Immature natural killer cell (primary cell): ENCODE results near the gene ZNF528. TPM values are rescaled to one million over a fixed set of nuclear protein-coding genes. Genes with fewer than 3 reads are reported as not detected.
A peak's percentile ranks its signal among the peaks of the same experiment; 100 is the strongest.

Experiments
- DNase-seq, 3 donors: peaks; one replicate each; pipeline ENCODE4 v3.0.0; 2022; ENCODE audit warnings: mixed read lengths in 1 of 3
- H3K27ac Mint-ChIP-seq, 6 donors: one replicate each; pipeline ENCODE4 v1.8.0; 2020; ENCODE audit warnings: mixed read lengths in 6 of 6, mild to moderate bottlenecking in 5 of 6, inconsistent platforms in 4 of 6, moderate library complexity in 3 of 6
- H3K27me3 Mint-ChIP-seq, 3 donors: one replicate each; pipeline ENCODE4 v1.8.0; 2020 to 2021; ENCODE audit warnings: low read depth in 3 of 3, mild to moderate bottlenecking in 3 of 3, mixed read lengths in 3 of 3, moderate library complexity in 3 of 3, inconsistent platforms in 1 of 3
- H3K36me3 Mint-ChIP-seq, 3 donors: one replicate each; pipeline ENCODE4 v1.8.0; 2020; ENCODE audit warnings: mixed read lengths in 3 of 3, inconsistent platforms in 2 of 3, mild to moderate bottlenecking in 2 of 3
- H3K4me1 Mint-ChIP-seq, 2 donors: one replicate each; pipeline ENCODE4 v1.8.0; 2020; ENCODE audit warnings: inconsistent platforms in 2 of 2, mild to moderate bottlenecking in 2 of 2, mixed read lengths in 2 of 2, moderate library complexity in 1 of 2
- H3K4me3 Mint-ChIP-seq, 5 donors: one replicate each; pipeline ENCODE4 v1.8.0; 2020; ENCODE audit warnings: mild to moderate bottlenecking in 5 of 5, mixed read lengths in 5 of 5, inconsistent platforms in 3 of 5, moderate library complexity in 3 of 5
- H3K9me3 Mint-ChIP-seq, 6 donors: one replicate each; pipeline ENCODE4 v1.8.0; 2020; ENCODE audit warnings: mild to moderate bottlenecking in 6 of 6, mixed read lengths in 6 of 6, inconsistent platforms in 4 of 6, moderate library complexity in 3 of 6
- polyA plus RNA-seq, 3 donors: library from polyadenylated mRNA; unstranded; fragments of 300-500 nt; fragmentation: Illumina TruSeq; gene quantifications; one replicate each; pipeline ENCODE4 v1.2.3, GENCODE V29; 2021

Gene ZNF528
- polyA plus RNA-seq: 10 to 100 TPM in 2 of 3 donors, 1 to 10 TPM in 1; 9.9 to 15.2 (median 12.0) TPM

- peak within 1 kb of the TSS; percentile 84 to 95 (median 94) for H3K4me3 Mint-ChIP-seq
- peaks cover 20 to 46% (median 27%) of the 10 kb centered on the region in 6 donors for H3K9me3 Mint-ChIP-seq
- DNase-seq: peak; percentile 91 to 94 (median 93)
- peak within 1 kb of the TSS; percentile 86 to 94 (median 92) for H3K27ac Mint-ChIP-seq
- peaks cover 43 to 76% (median 71%) of the 10 kb centered on the region in 3 donors for H3K36me3 Mint-ChIP-seq
- H3K27me3 Mint-ChIP-seq: peaks cover 3 to 10% (median 8%) of the 10 kb centered on the region in 3 donors
- H3K4me1 Mint-ChIP-seq: peaks cover 24 to 32% of the 10 kb centered on the region in 2 donors
Measured at GRCh38 chr19:52397310-52398080, at the start of gene ZNF528. Gene ZNF528, plus strand, starts transcription at chr19:52397849. Its CDS starts 4,165 bp downstream, at chr19:52402014.

DNA sequence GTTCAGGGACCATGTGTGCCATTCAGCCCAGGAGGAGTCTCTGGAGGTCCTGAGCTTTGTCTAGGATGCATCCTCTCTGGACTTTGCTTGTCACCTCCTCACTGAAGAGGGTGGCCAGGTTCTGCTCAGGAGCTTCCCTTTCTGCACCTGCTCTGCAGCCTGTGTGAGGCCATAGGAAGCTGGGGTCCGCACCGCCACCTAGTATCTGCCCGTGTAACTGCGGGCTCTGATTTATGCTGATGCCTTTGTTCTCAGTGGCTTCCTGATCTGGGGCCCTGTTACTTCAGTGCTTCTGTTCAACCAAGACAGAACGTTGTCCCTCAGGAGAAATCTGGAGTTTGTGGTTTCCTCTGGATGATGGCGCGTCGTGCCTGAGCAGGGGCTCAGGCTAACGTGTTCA lies 46.1 kb upstream of the ZNF528 start:
- peaks cover 3 to 33% (median 10%) of the 10 kb centered on the region in 6 donors for H3K9me3 Mint-ChIP-seq

GRCh38 chr19:52366414-52366824 lies 31.2 kb upstream of the ZNF528 start:
- H3K9me3 Mint-ChIP-seq: peaks cover 34 to 79% (median 66%) of the 10 kb centered on the region in 6 donors
- H3K36me3 Mint-ChIP-seq: peaks cover 35 to 40% (median 38%) of the 10 kb centered on the region in 3 donors
- peaks cover 13 to 17% of the 10 kb centered on the region in 2 donors for H3K4me1 Mint-ChIP-seq
- H3K27ac Mint-ChIP-seq: no peak overlapping the region
- H3K27me3 Mint-ChIP-seq: peaks cover 10 to 13% (median 12%) of the 10 kb centered on the region in 3 donors
- H3K4me3 Mint-ChIP-seq: no peak overlapping the region
- DNase-seq: no peak

More for the DNA sequence above, 46.1 kb upstream of the ZNF528 start:
- Mint-ChIP-seq H3K4me3 (no peak overlapping the region), H3K27me3 (peaks cover 0 to 1% (median 0%) of the 10 kb centered on the region in 3 donors), H3K36me3 (peaks cover 33 to 56% (median 50%) of the 10 kb centered on the region in 3 donors), H3K27ac (no peak overlapping the region), H3K4me1 (no peaks in the 10 kb centered on the region)
- DNase-seq: no peak

GRCh38 chr19:52369559-52370340 lies 27.9 kb upstream of the ZNF528 start, which contains the start of gene ZNF880:
Gene ZNF880, plus strand, starts transcription at chr19:52369923. Its CDS starts 43 bp downstream, at chr19:52369966.
- peaks cover 13% of the 10 kb centered on the region in 3 donors for H3K27me3 Mint-ChIP-seq
- H3K27ac Mint-ChIP-seq: peak within 1 kb of the TSS; percentile 98 to 99 (median 99)
- H3K36me3 Mint-ChIP-seq: peaks cover 43 to 52% (median 52%) of the 10 kb centered on the region in 3 donors
- peak within 1 kb of the TSS; percentile 95 to 98 (median 97) for H3K4me3 Mint-ChIP-seq
- H3K4me1 Mint-ChIP-seq: peaks cover 13 to 17% of the 10 kb centered on the region in 2 donors
- H3K9me3 Mint-ChIP-seq: peaks cover 36 to 71% (median 67%) of the 10 kb centered on the region in 6 donors
- peak; percentile 88 to 92 (median 90) for DNase-seq

DNA sequence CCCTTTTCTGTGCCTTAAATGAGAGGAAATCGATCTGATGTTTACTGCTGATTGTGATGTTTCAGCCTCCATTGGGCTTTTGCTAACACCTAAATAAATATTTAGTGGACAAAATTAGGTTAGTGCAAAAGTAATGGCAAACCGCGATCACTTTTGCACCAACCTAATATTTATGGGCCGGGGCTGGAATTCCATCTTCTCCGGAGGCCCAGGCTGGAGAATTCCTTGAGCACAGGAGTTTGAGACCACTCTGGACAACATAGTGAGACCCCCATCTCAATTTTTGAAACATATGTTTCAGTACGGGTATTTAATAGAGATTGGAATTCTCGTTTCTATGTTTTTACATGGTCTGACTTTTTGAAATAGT lies 27.3 kb upstream of the ZNF528 start:
- H3K27me3 Mint-ChIP-seq: peaks cover 13 to 15% (median 13%) of the 10 kb centered on the region in 3 donors
- peaks cover 47 to 57% (median 55%) of the 10 kb centered on the region in 3 donors for H3K36me3 Mint-ChIP-seq
- H3K4me1 Mint-ChIP-seq: peaks cover 13 to 17% of the 10 kb centered on the region in 2 donors
- no peak for DNase-seq
- peaks cover 32 to 73% (median 65%) of the 10 kb centered on the region in 6 donors for H3K9me3 Mint-ChIP-seq
- H3K27ac Mint-ChIP-seq: peak overlapping the region; percentile 98 to 99 (median 99)
- H3K4me3 Mint-ChIP-seq: peak overlapping the region; percentile 95 to 98 (median 97)

- Mint-ChIP-seq H3K4me3 (no peak overlapping the region), H3K27me3 (peaks cover 0 to 4% (median 3%) of the 10 kb centered on the region in 3 donors), H3K9me3 (peaks cover 31 to 85% (median 67%) of the 10 kb centered on the region in 6 donors), H3K36me3 (peaks cover 30 to 42% (median 39%) of the 10 kb centered on the region in 3 donors), H3K4me1 (peaks cover 0 to 2% of the 10 kb centered on the region in 2 donors), H3K27ac (peak overlapping the region in 1 of 6 donors; percentile 21)
- DNase-seq: no peak
Measured at GRCh38 chr19:52391135-52391534, 6.5 kb upstream of the ZNF528 start.

DNA sequence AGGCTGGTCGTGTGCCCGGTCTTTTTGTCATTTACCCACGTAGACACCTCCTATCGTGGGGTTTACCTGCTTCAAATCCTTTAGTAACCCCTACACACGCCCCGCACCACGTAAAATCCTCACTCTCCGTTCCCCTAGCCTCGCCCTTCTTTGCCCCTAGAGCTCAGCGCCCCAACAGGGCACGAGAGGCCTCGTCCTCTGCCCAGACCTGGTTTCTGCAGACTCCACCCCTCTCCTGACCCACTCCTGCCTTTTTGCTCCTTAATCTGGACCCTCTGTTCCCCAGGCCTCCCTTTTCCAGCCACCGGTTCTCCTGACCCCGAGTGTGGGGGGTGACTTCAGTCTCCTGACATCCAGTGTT lies 412 bp downstream of the ZNF528 start:
- DNase-seq: no peak
- peak overlapping the region; percentile 86 to 94 (median 92) for H3K27ac Mint-ChIP-seq
- H3K9me3 Mint-ChIP-seq: peaks cover 20 to 41% (median 26%) of the 10 kb centered on the region in 6 donors
- H3K4me3 Mint-ChIP-seq: peak overlapping the region; percentile 84 to 95 (median 94)
- peaks cover 45 to 79% (median 71%) of the 10 kb centered on the region in 3 donors for H3K36me3 Mint-ChIP-seq
- peaks cover 3 to 10% (median 8%) of the 10 kb centered on the region in 3 donors for H3K27me3 Mint-ChIP-seq
- H3K4me1 Mint-ChIP-seq: peaks cover 24 to 32% of the 10 kb centered on the region in 2 donors

DNA sequence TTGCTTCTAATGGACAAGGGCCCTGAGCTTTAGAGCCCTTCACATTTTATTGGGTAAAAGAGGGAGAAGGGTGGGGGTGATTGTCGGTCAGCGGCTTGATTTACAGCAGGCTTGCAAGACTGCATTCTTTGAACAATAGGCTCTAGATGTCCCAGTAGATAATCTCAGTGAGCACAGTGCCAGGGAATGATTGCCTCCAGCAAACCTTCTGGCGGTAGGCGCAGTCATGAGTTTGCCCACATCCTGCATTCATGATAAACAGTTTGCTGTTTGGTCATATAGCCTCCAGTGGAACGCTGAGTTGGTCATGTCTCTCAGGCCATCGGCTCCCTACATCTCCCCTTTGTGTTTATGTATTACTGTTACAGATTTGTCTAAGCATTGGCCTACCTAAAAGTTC lies 12.6 kb downstream of the ZNF528 start:
- H3K9me3 Mint-ChIP-seq: peaks cover 28 to 76% (median 57%) of the 10 kb centered on the region in 6 donors
- peaks cover 0 to 3% (median 0%) of the 10 kb centered on the region in 3 donors for H3K27me3 Mint-ChIP-seq
- DNase-seq: no peak
- H3K4me1 Mint-ChIP-seq: peaks cover 0 to 2% of the 10 kb centered on the region in 2 donors
- no peak overlapping the region for H3K4me3 Mint-ChIP-seq
- no peak overlapping the region for H3K27ac Mint-ChIP-seq
- peaks cover 77 to 88% (median 84%) of the 10 kb centered on the region in 3 donors for H3K36me3 Mint-ChIP-seq

GRCh38 chr19:52415711-52416110 lies 18.1 kb downstream of the ZNF528 start:
- Mint-ChIP-seq H3K27me3 (peaks cover 0 to under 1% (median under 1%) of the 10 kb centered on the region in 3 donors), H3K4me3 (no peak overlapping the region), H3K27ac (no peak overlapping the region), H3K4me1 (peaks cover 0 to 2% of the 10 kb centered on the region in 2 donors), H3K9me3 (peaks cover 24 to 95% (median 87%) of the 10 kb centered on the region in 6 donors), H3K36me3 (peaks cover 41 to 46% (median 43%) of the 10 kb centered on the region in 3 donors)
- no peak for DNase-seq

GRCh38 chr19:52428937-52429336 lies 31.3 kb downstream of the ZNF528 start, which contains the start of gene ZNF534:
Gene ZNF534, plus strand, starts transcription at chr19:52429148. Its CDS starts 2,327 bp downstream, at chr19:52431475.
- peaks cover 21 to 77% (median 64%) of the 10 kb centered on the region in 6 donors for H3K9me3 Mint-ChIP-seq
- H3K4me1 Mint-ChIP-seq: no peaks in the 10 kb centered on the region
- no peak within 1 kb of the TSS for H3K4me3 Mint-ChIP-seq
- DNase-seq: no peak
- peaks cover 0 to 5% (median 0%) of the 10 kb centered on the region in 3 donors for H3K27me3 Mint-ChIP-seq
- peaks cover 11 to 22% (median 22%) of the 10 kb centered on the region in 3 donors for H3K36me3 Mint-ChIP-seq
- H3K27ac Mint-ChIP-seq: no peak within 1 kb of the TSS

- Mint-ChIP-seq H3K9me3 (peaks cover 45 to 91% (median 74%) of the 10 kb centered on the region in 6 donors), H3K27ac (no peak overlapping the region), H3K4me3 (no peak overlapping the region), H3K36me3 (peaks cover 9 to 14% (median 14%) of the 10 kb centered on the region in 3 donors), H3K4me1 (no peaks in the 10 kb centered on the region), H3K27me3 (peaks cover 0 to 8% (median 2%) of the 10 kb centered on the region in 3 donors)
- DNase-seq: no peak
Measured at GRCh38 chr19:52442179-52442578, 44.5 kb downstream of the ZNF528 start.

DNA sequence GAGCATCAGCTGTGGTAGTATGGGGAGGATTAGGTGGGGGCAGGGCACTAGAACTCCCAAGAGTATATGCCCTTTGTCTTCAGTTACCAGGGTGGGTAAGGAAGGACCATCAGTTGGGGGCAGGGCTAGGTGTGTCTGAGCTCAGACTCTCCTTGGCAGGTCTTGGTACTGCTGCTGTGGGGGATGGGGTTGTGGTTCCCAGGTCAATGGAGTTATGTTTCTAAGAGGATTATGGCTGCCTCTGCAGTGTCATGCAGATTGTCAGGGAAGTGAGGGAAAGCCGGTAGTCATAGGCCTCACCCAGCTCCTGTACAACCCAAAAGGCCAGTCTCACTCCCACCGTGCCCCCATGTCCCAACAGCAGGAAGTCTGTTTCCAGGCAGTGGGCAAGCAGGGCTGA lies 46.9 kb downstream of the ZNF528 start:
- peaks cover 4 to 19% (median 11%) of the 10 kb centered on the region in 3 donors for H3K36me3 Mint-ChIP-seq
- peaks cover 40 to 88% (median 74%) of the 10 kb centered on the region in 6 donors for H3K9me3 Mint-ChIP-seq
- no peak overlapping the region for H3K4me3 Mint-ChIP-seq
- DNase-seq: no peak
- H3K27me3 Mint-ChIP-seq: peaks cover 7 to 10% (median 8%) of the 10 kb centered on the region in 3 donors
- no peak overlapping the region for H3K27ac Mint-ChIP-seq
- no peaks in the 10 kb centered on the region for H3K4me1 Mint-ChIP-seq

DNA sequence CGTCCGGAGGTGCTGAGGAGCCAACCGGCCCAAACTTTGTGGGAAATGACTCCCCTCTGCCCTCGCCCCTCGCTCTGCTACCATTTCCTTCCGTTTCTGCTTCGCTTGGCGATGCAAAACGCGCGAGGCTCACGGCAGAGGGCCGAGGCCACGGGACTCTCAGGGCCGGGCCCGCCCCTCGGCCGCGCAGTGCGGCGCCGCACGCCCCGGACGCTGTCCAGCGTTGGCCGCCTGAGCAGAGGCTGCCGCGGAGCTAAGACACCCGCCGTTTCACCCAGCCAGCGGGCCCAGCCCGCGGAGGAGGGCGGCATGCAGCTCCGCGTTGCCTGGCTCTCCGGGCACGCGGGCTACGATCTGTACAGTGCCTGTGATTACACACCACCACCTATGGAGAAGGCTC lies 53.6 kb downstream of the ZNF528 start:
- DNase-seq: no peak
- Mint-ChIP-seq H3K4me3 (peak overlapping the region in 3 of 5 donors; percentile 51 to 69 (median 67)), H3K36me3 (peaks cover 35 to 56% (median 51%) of the 10 kb centered on the region in 3 donors), H3K27me3 (peaks cover 12 to 28% (median 22%) of the 10 kb centered on the region in 3 donors), H3K9me3 (peaks cover 58 to 91% (median 86%) of the 10 kb centered on the region in 6 donors), H3K27ac (peak overlapping the region in 1 of 6 donors; percentile 7), H3K4me1 (peaks cover 26 to 38% of the 10 kb centered on the region in 2 donors)
